ENCODE measurements around the gene CNNM4.

Gene CNNM4

DNA sequence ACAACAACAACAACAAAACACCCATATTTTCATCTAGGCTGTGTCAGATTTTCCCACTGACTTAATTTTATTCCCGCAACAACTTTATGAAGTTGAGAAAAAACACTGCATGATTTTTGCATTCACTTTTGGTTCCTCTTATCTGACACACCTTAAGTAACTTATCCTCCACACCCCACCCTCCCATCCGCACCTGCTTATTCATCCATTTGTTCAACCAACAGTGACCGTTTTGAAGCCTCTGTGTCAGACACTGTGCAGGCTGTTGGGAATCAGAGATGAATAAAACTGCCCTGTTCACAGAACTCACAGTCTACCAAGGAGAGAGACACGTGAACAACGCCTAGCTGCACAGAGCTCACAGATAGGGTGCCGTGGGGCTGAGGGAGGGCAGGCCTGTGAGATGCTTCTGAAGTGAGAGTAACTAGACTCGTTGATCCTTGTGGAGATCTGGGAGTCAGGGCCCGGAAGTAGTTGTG, 7.4 kb downstream of the CNNM4 start:
- H3K4me3 Mint-ChIP-seq = no peak overlapping the region
- no peaks in the 10 kb centered on the region for H3K9me3 Mint-ChIP-seq
- H3K27me3 Mint-ChIP-seq = no peaks in the 10 kb centered on the region
- peaks cover 34% of the 10 kb centered on the region for H3K4me1 Mint-ChIP-seq
- ATAC-seq (no peak), DNase-seq (no peak)
- no peak overlapping the region for H3K27ac Mint-ChIP-seq
- no peaks in the 10 kb centered on the region for H3K36me3 Mint-ChIP-seq (ENCODE audit: low read depth)

DNA sequence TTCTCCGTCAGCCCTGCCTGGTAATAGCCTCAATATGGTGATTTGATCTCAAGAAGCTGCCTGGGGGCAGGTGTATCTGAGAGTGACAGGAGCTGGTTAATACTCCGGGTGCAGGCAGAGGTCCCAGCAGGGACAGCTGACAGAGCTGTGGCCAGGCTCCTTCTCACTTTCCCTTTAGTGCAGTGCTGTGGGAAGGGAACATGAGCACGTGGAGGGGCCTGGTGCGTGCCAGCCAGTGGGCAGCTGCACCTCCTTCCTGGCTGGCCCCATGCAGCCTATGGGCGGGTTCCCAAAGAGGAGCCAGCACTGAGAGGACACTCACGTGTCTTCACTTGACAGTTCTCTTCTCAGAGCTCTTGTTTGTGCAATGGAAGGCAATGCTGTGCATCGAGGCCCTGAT, 9.1 kb downstream of the CNNM4 start:
- Mint-ChIP-seq H3K27me3 (no peaks in the 10 kb centered on the region), H3K4me1 (peaks cover 29% of the 10 kb centered on the region), H3K9me3 (no peaks in the 10 kb centered on the region), H3K36me3 (ENCODE audit: low read depth) (no peaks in the 10 kb centered on the region), H3K4me3 (no peak overlapping the region), H3K27ac (no peak overlapping the region)
- ATAC-seq (no peak), DNase-seq (no peak)

GRCh38 chr2:96770442-96771202, 9.9 kb downstream of the CNNM4 start:
- Mint-ChIP-seq H3K4me3 (no peak overlapping the region), H3K9me3 (no peaks in the 10 kb centered on the region), H3K36me3 (ENCODE audit: low read depth) (no peaks in the 10 kb centered on the region), H3K27me3 (no peaks in the 10 kb centered on the region), H3K27ac (no peak overlapping the region), H3K4me1 (peaks cover 29% of the 10 kb centered on the region)
- ATAC-seq = no peak
- no peak for DNase-seq

DNA sequence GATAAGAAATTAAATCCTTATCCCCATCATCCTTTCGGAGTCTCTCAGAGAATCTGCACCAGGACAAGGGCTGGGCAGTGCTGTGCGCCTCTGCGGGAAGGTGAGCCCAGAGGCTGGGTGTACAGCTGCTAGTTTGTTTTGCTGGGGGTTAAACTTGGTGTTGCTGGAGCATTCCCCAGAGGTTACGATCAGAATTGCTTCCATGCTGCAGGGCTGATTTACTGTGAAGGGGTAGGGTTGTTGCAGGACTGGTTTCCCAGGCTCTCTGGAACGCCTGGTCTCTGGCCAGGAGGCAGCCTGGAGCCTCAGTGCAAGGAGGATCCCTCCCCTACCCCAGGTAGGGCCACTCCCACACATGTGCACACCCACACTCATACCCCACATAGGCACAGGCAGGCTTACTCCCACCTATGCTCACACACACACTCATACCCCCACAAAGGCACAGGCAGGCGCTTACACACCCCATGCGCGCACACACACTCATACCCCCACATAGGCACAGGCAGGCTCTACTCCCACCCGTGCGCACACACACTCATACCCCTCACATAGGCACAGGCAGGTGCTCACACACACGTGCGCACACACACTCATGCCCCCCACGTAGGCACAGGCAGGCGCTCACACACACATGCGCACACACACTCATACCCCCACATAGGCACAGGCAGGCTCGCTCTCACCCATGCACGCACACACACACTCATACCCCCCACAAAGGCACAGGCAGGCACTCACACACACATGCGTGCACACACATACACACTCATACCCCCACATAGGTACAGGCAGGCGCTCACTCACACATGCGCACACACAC, 11.3 kb downstream of the CNNM4 start:
- Mint-ChIP-seq H3K4me3 (no peak overlapping the region), H3K4me1 (peaks cover 22% of the 10 kb centered on the region), H3K36me3 (ENCODE audit: low read depth) (no peaks in the 10 kb centered on the region)

GRCh38 chr2:96772903-96773671, 12.4 kb downstream of the CNNM4 start:
- H3K27ac Mint-ChIP-seq = peak overlapping the region; percentile 15

More for the DNA sequence above, 11.3 kb downstream of the CNNM4 start:
- ATAC-seq (no peak), DNase-seq (no peak)
- Mint-ChIP-seq H3K27me3 (no peaks in the 10 kb centered on the region), H3K27ac (no peak overlapping the region), H3K9me3 (no peaks in the 10 kb centered on the region)

GRCh38 chr2:96773922-96774321, 13.2 kb downstream of the CNNM4 start:
- Mint-ChIP-seq H3K27ac (peak overlapping the region; percentile 74), H3K4me1 (peaks cover 15% of the 10 kb centered on the region), H3K36me3 (ENCODE audit: low read depth) (no peaks in the 10 kb centered on the region), H3K4me3 (peak overlapping the region; percentile 68), H3K9me3 (no peaks in the 10 kb centered on the region), H3K27me3 (no peaks in the 10 kb centered on the region)
- DNase-seq (peak; percentile 44), ATAC-seq (peak; percentile 45)

More at GRCh38 chr2:96772903-96773671, 12.4 kb downstream of the CNNM4 start:
- H3K4me3 Mint-ChIP-seq = peak overlapping the region; percentile 48
- DNase-seq = no peak
- H3K4me1 Mint-ChIP-seq = peaks cover 18% of the 10 kb centered on the region
- no peaks in the 10 kb centered on the region for H3K9me3 Mint-ChIP-seq
- no peaks in the 10 kb centered on the region for H3K36me3 Mint-ChIP-seq (ENCODE audit: low read depth)
- no peaks in the 10 kb centered on the region for H3K27me3 Mint-ChIP-seq
- ATAC-seq = peak; percentile 38

- Mint-ChIP-seq H3K4me3 (no peak overlapping the region), H3K4me1 (peaks cover 15% of the 10 kb centered on the region), H3K9me3 (no peaks in the 10 kb centered on the region), H3K27ac (no peak overlapping the region), H3K27me3 (no peaks in the 10 kb centered on the region), H3K36me3 (ENCODE audit: low read depth) (no peaks in the 10 kb centered on the region)
- DNase-seq = no peak
- no peak for ATAC-seq
Observed at GRCh38 chr2:96775160-96775559, 14.5 kb downstream of the CNNM4 start.

- Mint-ChIP-seq H3K27me3 (no peaks in the 10 kb centered on the region), H3K4me3 (no peak overlapping the region), H3K4me1 (peaks cover 6% of the 10 kb centered on the region), H3K9me3 (no peaks in the 10 kb centered on the region), H3K36me3 (ENCODE audit: low read depth) (no peaks in the 10 kb centered on the region), H3K27ac (no peak overlapping the region)
- DNase-seq (no peak), ATAC-seq (no peak)
Observed at GRCh38 chr2:96783388-96783787, 22.7 kb downstream of the CNNM4 start.

- H3K36me3 Mint-ChIP-seq (ENCODE audit: low read depth) = no peaks in the 10 kb centered on the region
- H3K9me3 Mint-ChIP-seq = no peaks in the 10 kb centered on the region
- H3K27me3 Mint-ChIP-seq = no peaks in the 10 kb centered on the region
- ATAC-seq = no peak
- H3K27ac Mint-ChIP-seq = no peak overlapping the region
- H3K4me1 Mint-ChIP-seq = peaks cover 6% of the 10 kb centered on the region
- DNase-seq = no peak
- H3K4me3 Mint-ChIP-seq = no peak overlapping the region
Observed at GRCh38 chr2:96787411-96787810, 26.7 kb downstream of the CNNM4 start.

- ATAC-seq (no peak), DNase-seq (no peak)
- peaks cover 6% of the 10 kb centered on the region for H3K4me1 Mint-ChIP-seq
- no peaks in the 10 kb centered on the region for H3K27me3 Mint-ChIP-seq
- H3K9me3 Mint-ChIP-seq = no peaks in the 10 kb centered on the region
- H3K36me3 Mint-ChIP-seq (ENCODE audit: low read depth) = no peaks in the 10 kb centered on the region
- no peak overlapping the region for H3K27ac Mint-ChIP-seq
- no peak overlapping the region for H3K4me3 Mint-ChIP-seq
Observed at GRCh38 chr2:96788442-96789244, 27.9 kb downstream of the CNNM4 start.

DNA sequence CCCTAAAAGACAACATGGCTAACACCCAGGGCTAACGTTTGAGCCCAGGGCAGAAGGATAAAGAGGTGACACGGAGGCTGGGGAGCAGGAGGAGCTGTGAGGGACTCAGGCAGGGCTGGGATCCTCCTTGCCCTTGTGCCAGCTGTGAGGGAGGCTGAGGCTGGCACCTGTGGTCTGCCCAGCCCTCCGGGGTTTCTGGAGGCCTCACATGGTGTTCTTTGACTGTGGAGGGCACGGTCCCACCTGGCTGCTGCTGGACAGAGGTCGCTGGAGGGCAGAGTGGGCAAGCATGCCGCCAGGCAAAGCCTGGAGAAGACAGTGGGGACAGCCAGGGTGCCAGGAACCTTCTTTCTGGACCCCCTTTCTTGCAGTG, 28.5 kb downstream of the CNNM4 start:
- no peaks in the 10 kb centered on the region for H3K27me3 Mint-ChIP-seq

GRCh38 chr2:96792772-96793749, 32.4 kb downstream of the CNNM4 start:
- Mint-ChIP-seq H3K27ac (no peak overlapping the region), H3K4me3 (no peak overlapping the region), H3K36me3 (ENCODE audit: low read depth) (no peaks in the 10 kb centered on the region), H3K27me3 (no peaks in the 10 kb centered on the region), H3K4me1 (no peaks in the 10 kb centered on the region), H3K9me3 (no peaks in the 10 kb centered on the region)
- ATAC-seq (no peak), DNase-seq (no peak)

More for the DNA sequence above, 28.5 kb downstream of the CNNM4 start:
- no peaks in the 10 kb centered on the region for H3K9me3 Mint-ChIP-seq
- H3K27ac Mint-ChIP-seq = no peak overlapping the region
- H3K4me3 Mint-ChIP-seq = no peak overlapping the region
- peaks cover 6% of the 10 kb centered on the region for H3K4me1 Mint-ChIP-seq
- DNase-seq (no peak), ATAC-seq (no peak)
- no peaks in the 10 kb centered on the region for H3K36me3 Mint-ChIP-seq (ENCODE audit: low read depth)

GRCh38 chr2:96795076-96795475, 34.4 kb downstream of the CNNM4 start:
- no peak overlapping the region for H3K4me3 Mint-ChIP-seq
- no peak for DNase-seq
- H3K9me3 Mint-ChIP-seq = no peaks in the 10 kb centered on the region
- no peaks in the 10 kb centered on the region for H3K27me3 Mint-ChIP-seq
- H3K27ac Mint-ChIP-seq = no peak overlapping the region
- no peaks in the 10 kb centered on the region for H3K36me3 Mint-ChIP-seq (ENCODE audit: low read depth)
- no peak for ATAC-seq
- no peaks in the 10 kb centered on the region for H3K4me1 Mint-ChIP-seq

Measured in activated naive CD8-positive, alpha-beta T cell treated with anti-CD3 and anti-CD28 coated beads, Interleukin-2, amount 50 U/mL, for 24 hours (primary cell).